Effector memory CD8-positive, alpha-beta T cell (primary cell): ENCODE data around the gene PPCDC.
"Not testable (repeated sequence)": the region's sequence is repeated elsewhere in the genome, so short reads cannot be mapped to it uniquely, and the experiment has no call there.

Experiments used
- ATAC-seq: fragments of 150-1000 bp; cut with Tn5 transposase; replicated peaks from 2 replicates; pipeline ENCODE4 v1.10.0; 2021; ENCODE audit warnings: mild to moderate bottlenecking, moderate library complexity
- DNase-seq, 3 experiments: peaks; one replicate each; pipeline ENCODE4 v3.0.0; 2021
- H3K27ac Mint-ChIP-seq, 2 donors: one replicate each; pipeline ENCODE4 v1.8.0; 2022; ENCODE audit warnings: mild to moderate bottlenecking in 2 of 2, mixed read lengths in 2 of 2, moderate library complexity in 2 of 2
- H3K27me3 Mint-ChIP-seq, 2 donors: one replicate each; pipeline ENCODE4 v1.8.0; 2022; ENCODE audit warnings: mixed read lengths in 2 of 2
- H3K36me3 Mint-ChIP-seq: one replicate; pipeline ENCODE4 v1.8.0; 2022; ENCODE audit warnings: mild to moderate bottlenecking, moderate library complexity, mixed read lengths; ENCODE audit not compliant: insufficient read depth
- H3K4me1 Mint-ChIP-seq, 2 donors: one replicate each; pipeline ENCODE4 v1.8.0; 2022; ENCODE audit warnings: low read depth in 2 of 2, mixed read lengths in 2 of 2
- H3K4me3 Mint-ChIP-seq, 2 donors: one replicate each; pipeline ENCODE4 v1.8.0; 2022; ENCODE audit warnings: mild to moderate bottlenecking in 2 of 2, mixed read lengths in 2 of 2, moderate library complexity in 2 of 2
- H3K9me3 Mint-ChIP-seq, 2 donors: one replicate each; pipeline ENCODE4 v1.8.0; 2022; ENCODE audit warnings: mixed read lengths in 2 of 2

PPCDC gene

DNA sequence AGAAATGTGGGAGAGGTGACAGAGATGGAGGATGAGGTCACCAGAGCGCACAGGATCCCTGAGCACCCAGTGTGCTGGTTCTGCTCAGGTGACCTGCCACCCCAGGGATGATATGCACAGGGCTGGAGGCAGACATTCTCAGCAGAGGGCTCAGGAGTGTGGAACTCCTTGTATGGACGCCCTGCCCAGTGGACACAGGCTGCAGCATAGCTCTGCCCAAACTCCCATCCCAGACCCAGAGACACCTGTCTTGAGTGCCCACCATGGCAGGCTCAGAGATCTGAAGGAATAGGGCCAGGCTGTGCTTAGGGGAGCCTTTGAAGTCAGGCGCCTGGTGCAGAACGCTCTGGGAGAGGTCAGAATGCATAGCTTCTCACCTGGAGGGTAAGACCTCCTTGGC is 47.3 kb downstream of the PPCDC start:
- Mint-ChIP-seq H3K4me1 (peaks cover 17 to 26% of the 10 kb centered on the region in 2 donors), H3K36me3 (peaks cover 5% of the 10 kb centered on the region), H3K27ac (peak overlapping the region in 1 of 2 donors; percentile 33), H3K9me3 (peaks cover 0 to 3% of the 10 kb centered on the region in 2 donors), H3K4me3 (no peak overlapping the region), H3K27me3 (no peaks in the 10 kb centered on the region)
- ATAC-seq: no peak
- DNase-seq: no peak

DNA sequence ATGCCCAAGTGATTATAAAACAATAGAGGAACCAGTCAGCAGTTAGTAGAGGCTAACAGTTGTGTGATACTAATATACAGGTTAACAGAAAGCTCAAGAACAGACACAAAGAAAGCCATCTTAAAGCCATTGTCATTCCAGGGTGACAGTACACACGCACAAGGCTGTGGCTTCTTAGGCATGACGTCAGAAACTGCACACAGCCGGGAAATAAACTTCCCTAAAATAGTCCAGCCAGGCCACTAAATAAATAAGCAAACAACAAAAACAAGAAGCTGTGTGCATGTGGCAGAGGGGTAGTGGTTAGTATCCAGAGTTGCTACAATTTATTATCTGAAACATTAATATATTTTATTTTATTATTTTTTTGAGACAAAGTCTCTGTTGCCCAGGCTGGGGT is 49.8 kb downstream of the PPCDC start:
- Mint-ChIP-seq H3K27me3 (no peaks in the 10 kb centered on the region), H3K36me3 (no peaks in the 10 kb centered on the region), H3K9me3 (peaks cover 0 to 4% of the 10 kb centered on the region in 2 donors)

DNA sequence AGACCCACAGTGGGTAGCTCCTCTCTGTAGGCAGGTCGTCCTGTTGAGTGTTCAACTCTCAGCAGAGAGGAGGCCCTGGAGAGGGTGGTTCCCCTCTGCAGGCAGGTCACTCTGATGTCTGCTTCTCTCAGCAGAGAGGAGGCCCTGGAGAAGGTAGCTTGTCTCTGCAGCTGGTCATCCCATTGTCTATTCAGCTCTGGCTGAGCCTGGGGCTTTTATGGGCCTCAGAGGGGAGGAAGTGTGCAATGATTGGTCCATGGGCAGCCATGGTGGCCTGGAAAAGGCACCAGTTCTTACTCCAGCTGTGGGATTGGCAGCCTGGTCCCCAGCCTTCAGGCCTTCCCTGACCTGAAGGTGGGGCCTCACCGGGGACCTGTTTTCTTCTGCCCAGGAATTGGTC is 52.9 kb downstream of the PPCDC start:
- H3K4me1 Mint-ChIP-seq: no peaks in the 10 kb centered on the region
- H3K36me3 Mint-ChIP-seq: no peaks in the 10 kb centered on the region
- H3K9me3 Mint-ChIP-seq: peaks cover 0 to 4% of the 10 kb centered on the region in 2 donors
- no peak overlapping the region for H3K27ac Mint-ChIP-seq
- ATAC-seq (no peak), DNase-seq (no peak)
- no peak overlapping the region for H3K4me3 Mint-ChIP-seq
- H3K27me3 Mint-ChIP-seq: no peaks in the 10 kb centered on the region

More for the DNA sequence above, 49.8 kb downstream of the PPCDC start:
- Mint-ChIP-seq H3K4me3 (no peak overlapping the region), H3K27ac (no peak overlapping the region), H3K4me1 (peaks cover 0 to 10% of the 10 kb centered on the region in 2 donors)
- ATAC-seq: no peak
- no peak for DNase-seq

DNA sequence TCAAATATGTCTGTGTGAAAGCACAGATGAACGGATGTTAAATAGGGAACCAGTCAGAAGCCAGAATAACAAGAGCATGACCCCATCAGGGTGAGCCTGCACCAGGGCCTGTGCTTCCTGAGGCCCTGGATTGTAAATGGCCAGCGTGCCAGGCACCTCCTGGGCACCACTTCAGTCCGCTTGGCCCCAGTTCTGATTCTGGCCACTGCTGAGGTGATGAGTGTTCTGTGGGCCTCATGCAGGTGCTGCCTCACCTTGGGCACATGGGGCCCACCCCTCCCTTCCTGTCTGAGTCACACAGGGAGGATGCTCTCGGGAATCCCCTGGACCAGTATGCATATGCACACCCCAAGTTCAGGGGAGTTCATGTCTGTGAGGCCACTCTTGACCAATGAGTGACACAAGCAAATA is 54.2 kb downstream of the PPCDC start:
- not testable (repeated sequence) for H3K4me1 Mint-ChIP-seq, H3K36me3 Mint-ChIP-seq, H3K9me3 Mint-ChIP-seq, H3K4me3 Mint-ChIP-seq, DNase-seq, H3K27ac Mint-ChIP-seq, H3K27me3 Mint-ChIP-seq
- ATAC-seq: peak; percentile 73

DNA sequence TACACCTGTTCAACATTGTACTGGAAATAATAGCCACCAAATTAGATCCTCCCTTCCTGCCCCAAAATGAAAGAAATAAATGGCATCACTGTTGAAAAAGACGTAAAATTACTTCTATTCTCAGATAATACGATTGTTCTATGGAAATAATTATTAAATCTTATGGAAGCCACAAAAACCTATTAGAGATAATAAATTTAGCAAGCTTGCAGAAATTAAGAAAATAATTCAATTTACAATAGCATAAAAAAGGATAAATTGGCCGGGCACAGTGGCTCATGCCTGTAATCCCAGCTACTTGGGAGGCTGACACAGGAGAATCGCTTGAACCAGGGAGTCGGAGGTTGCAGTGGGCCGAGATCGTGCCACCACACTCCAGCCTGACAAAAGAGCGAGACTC is 57.8 kb downstream of the PPCDC start:
- DNase-seq (no peak), ATAC-seq (no peak)
- Mint-ChIP-seq H3K36me3 (no peaks in the 10 kb centered on the region), H3K4me1 (no peaks in the 10 kb centered on the region), H3K27me3 (no peaks in the 10 kb centered on the region), H3K4me3 (no peak overlapping the region), H3K27ac (no peak overlapping the region), H3K9me3 (no peaks in the 10 kb centered on the region)

DNA sequence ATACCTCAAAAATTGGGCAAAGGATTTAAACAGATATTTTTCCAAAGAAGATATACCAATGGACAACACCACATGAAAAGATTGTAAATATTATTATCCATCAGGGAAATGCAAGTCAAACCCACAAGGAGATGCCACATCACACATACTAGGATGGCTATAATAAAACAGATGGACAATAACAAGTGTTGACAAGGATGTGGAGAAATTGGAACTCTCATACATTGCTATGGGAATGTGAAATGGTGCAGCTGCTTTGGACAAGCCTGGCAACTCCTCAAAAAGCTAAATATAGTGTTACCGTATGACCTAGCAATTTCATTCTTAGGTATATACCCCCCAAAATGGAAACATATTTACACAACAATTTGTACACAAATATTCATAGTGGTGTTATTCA is 59.3 kb downstream of the PPCDC start:
- Mint-ChIP-seq H3K27me3 (no peaks in the 10 kb centered on the region), H3K27ac (no peak overlapping the region), H3K4me3 (no peak overlapping the region), H3K36me3 (peaks cover 4% of the 10 kb centered on the region), H3K4me1 (no peaks in the 10 kb centered on the region), H3K9me3 (no peaks in the 10 kb centered on the region)
- ATAC-seq (no peak), DNase-seq (no peak)

DNA sequence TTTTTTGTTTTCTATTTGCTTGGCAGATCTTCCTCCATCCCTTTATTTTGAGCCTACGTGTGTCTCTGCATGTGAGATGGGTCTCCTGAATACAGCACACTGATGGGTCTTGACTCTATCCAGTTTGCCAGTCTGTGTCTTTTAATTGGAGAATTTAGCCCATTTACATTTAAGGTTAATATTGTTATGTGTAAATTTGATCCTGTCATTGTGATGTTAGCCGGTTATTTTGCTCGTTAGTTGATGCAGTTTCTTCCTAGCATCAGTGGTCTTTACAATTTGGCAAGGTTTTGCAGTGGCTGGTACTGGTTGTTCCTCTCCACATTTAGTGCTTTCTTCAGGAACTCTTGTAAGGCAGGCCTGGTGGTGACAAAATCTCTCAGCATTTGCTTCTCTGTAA is 62.3 kb downstream of the PPCDC start:
- H3K27ac Mint-ChIP-seq, DNase-seq, H3K9me3 Mint-ChIP-seq, H3K36me3 Mint-ChIP-seq, H3K4me3 Mint-ChIP-seq, ATAC-seq, H3K27me3 Mint-ChIP-seq, H3K4me1 Mint-ChIP-seq: not testable (repeated sequence)

DNA sequence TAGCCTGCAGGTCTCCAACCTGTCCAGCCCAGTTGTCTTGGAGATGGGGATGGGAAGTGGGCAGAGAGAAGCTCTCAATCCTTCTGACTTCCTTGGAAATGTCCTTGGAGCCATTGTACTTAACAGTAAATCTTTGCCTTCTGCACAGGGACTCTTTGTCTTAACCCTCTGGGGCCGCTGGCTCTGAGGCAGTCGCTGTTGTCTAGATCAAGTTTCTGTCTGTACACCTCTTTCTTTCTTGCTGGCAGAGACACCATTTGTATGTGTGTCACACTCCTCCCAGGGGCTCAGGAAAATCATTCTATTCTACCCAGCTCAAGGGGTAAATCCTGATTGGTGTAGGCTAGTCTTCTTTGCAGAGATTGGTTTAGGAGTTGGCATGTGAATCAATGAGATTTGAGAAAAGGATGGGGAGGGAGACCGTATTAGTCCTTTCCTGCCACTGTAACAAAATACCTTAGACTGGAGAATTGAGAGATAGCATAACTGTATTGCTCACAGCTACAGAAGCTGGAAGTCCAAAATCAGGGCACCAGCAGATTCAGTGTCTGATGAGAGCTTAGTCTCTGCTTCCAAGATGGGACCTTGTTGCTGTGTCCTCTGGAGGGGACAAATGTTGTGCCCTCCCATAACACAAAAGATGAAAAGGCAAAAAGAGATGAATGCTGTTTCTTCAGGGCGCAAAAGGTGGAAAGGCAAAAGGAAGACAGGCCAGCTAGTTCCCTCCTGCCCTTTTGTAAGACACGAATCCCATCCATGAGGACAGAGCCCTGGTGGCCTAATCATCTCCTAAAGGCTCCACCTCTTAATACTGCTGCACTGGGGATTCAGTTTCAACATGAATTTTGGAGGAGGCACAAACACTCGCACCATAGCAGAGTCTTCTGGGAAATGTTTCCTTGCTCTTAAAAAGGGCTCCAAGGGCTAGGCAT is 66.3 kb downstream of the PPCDC start:
- peaks cover 4% of the 10 kb centered on the region for H3K36me3 Mint-ChIP-seq
- H3K4me3 Mint-ChIP-seq: no peak overlapping the region
- DNase-seq: no peak
- H3K27me3 Mint-ChIP-seq: no peaks in the 10 kb centered on the region
- H3K27ac Mint-ChIP-seq: no peak overlapping the region
- no peaks in the 10 kb centered on the region for H3K9me3 Mint-ChIP-seq
- H3K4me1 Mint-ChIP-seq: no peaks in the 10 kb centered on the region
- ATAC-seq: no peak

DNA sequence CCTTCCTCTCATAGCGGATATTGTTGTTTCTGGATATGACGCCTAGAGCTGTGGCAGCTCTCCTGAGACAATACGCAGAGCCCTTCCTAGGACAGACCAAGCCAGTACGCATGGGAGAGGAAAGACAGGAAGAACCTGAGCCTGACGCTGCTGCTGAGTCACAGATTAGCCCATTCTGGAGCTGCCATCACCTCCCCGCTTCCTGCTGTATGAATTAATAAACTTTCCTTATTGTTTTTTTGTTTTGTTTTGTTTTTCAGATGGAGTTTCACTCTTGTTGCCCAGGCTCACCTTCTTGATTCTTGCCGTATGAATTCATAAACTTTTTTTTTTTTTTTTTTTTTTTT is 67.0 kb downstream of the PPCDC start:
- H3K27ac Mint-ChIP-seq: no peak overlapping the region
- H3K4me3 Mint-ChIP-seq: no peak overlapping the region
- no peaks in the 10 kb centered on the region for H3K9me3 Mint-ChIP-seq
- no peaks in the 10 kb centered on the region for H3K4me1 Mint-ChIP-seq
- DNase-seq (no peak), ATAC-seq (no peak)
- H3K27me3 Mint-ChIP-seq: no peaks in the 10 kb centered on the region
- peaks cover 4% of the 10 kb centered on the region for H3K36me3 Mint-ChIP-seq

DNA sequence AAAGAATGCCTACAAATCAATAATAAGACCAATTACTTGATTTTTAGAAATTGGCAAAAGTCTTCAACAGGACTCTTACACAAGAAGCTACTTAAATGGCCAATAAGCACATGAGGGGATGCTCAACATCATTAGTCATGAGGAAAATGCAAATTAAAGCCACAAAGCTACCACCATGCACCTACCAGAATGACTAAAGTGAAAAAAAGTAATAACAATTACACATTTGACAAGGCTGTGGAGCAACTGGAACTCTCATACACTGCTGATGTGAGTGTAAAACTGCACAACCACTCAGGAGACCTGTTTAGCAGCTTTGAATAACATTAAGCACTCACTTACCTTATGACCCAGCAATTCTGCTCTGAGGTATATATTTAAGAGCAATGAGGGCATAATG is 68.4 kb downstream of the PPCDC start:
- no peak for ATAC-seq
- Mint-ChIP-seq H3K36me3 (no peaks in the 10 kb centered on the region), H3K27ac (no peak overlapping the region), H3K4me1 (peaks cover 0 to 2% of the 10 kb centered on the region in 2 donors), H3K4me3 (no peak overlapping the region), H3K9me3 (no peaks in the 10 kb centered on the region), H3K27me3 (no peaks in the 10 kb centered on the region)
- DNase-seq: no peak

DNA sequence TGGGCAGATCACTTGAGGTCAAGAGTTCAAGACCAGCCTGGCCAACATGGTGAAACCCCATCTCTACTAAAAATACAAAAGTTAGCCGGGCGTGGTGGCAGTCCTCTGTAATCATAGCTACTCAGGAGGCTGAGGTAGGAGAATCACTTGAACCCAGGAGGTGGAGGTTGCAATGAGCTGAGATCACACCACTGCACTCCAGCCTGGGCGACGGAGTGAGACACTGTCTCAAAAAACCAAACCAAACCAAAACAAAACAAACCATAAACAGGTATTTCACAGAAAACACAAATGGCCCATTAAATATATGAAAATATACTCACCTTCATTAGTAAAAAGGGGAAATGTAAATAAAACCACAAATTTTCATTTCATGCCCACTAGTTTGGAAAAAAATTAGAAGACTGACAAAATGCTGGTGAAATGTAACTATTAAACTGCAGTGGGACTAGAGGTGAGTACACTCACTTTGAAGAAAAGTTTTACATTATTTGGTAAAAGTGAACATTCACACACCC is 71.6 kb downstream of the PPCDC start:
- H3K27me3 Mint-ChIP-seq, ATAC-seq, H3K4me3 Mint-ChIP-seq: not testable (repeated sequence)

DNA sequence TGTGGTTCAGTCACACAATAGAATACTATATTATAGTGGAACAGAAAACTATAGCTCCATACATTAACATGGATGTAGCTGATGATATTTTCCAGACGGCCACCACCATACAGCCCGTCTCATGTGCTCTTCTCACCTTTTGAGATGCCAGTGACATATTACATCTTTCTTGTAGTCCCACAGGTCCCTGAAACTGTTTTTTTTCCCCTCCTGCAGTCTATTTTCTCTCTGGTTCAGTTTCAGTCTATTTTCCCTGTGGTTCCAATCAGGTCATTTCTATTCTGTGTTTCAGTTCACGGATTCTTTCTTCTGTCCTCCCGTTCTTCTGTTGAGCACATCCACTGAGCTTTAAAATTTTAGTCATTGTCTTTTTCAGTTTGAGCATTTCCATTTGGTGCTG is 72.2 kb downstream of the PPCDC start:
- Mint-ChIP-seq H3K9me3 (no peaks in the 10 kb centered on the region), H3K27ac (no peak overlapping the region), H3K36me3 (no peaks in the 10 kb centered on the region), H3K27me3 (no peaks in the 10 kb centered on the region), H3K4me3 (no peak overlapping the region), H3K4me1 (peaks cover 0 to 6% of the 10 kb centered on the region in 2 donors)
- ATAC-seq: no peak
- DNase-seq: no peak

More for the DNA sequence above, 71.6 kb downstream of the PPCDC start:
- not testable (repeated sequence) for H3K36me3 Mint-ChIP-seq, DNase-seq, H3K4me1 Mint-ChIP-seq, H3K27ac Mint-ChIP-seq, H3K9me3 Mint-ChIP-seq

DNA sequence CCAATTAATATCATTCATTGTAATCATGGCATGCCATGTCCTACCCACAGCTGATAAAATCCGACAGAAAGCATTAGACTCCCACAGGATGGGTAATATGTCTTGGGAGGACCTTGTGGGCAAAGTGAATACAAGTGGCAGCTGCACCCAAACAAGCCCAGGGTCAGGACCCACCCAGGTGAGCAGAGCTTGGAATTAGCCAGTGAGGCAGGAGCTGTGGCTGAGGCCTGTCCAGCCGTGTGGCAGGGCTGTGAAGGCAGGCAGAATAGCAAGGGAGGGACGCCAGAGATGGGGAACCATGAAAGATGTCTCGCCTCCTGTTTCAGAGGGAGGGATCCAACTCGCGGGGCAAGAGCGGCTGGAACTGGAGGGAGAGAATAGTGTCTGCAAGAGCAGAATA is 74.5 kb downstream of the PPCDC start:
- no peak overlapping the region for H3K4me3 Mint-ChIP-seq
- no peak for DNase-seq

DNA sequence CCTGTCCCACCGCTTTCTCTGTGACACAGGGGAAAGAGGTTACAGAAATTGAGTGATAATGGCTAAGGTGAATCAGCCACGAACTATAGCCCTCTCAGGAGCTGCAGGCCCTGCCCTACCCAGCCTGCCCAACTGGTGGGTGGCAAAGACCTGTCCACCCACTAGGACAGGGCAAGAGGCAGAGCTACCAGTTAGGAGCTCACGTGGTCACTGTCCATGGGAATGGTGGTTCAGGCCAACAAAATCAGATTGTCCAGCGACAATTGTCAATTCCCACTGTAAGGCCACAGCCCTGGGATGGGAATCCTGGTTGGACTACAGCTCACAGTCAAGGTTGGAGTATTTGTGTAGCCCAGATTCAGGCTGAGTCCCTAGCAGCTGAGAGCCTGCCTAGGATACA is 75.0 kb downstream of the PPCDC start:
- DNase-seq (no peak), ATAC-seq (no peak)
- no peaks in the 10 kb centered on the region for H3K27me3 Mint-ChIP-seq
- H3K27ac Mint-ChIP-seq: peak overlapping the region in 1 of 2 donors; percentile 72
- no peaks in the 10 kb centered on the region for H3K9me3 Mint-ChIP-seq
- H3K36me3 Mint-ChIP-seq: peaks cover 3% of the 10 kb centered on the region
- H3K4me3 Mint-ChIP-seq: no peak overlapping the region
- H3K4me1 Mint-ChIP-seq: peaks cover 0 to 6% of the 10 kb centered on the region in 2 donors

More for the DNA sequence above, 74.5 kb downstream of the PPCDC start:
- H3K9me3 Mint-ChIP-seq: no peaks in the 10 kb centered on the region
- H3K36me3 Mint-ChIP-seq: peaks cover 2% of the 10 kb centered on the region
- H3K27ac Mint-ChIP-seq: peak overlapping the region in 1 of 2 donors; percentile 72
- no peaks in the 10 kb centered on the region for H3K27me3 Mint-ChIP-seq
- H3K4me1 Mint-ChIP-seq: peaks cover 0 to 6% of the 10 kb centered on the region in 2 donors
- no peak for ATAC-seq
